Measurements from ENCODE around the gene SDF4.

DNA sequence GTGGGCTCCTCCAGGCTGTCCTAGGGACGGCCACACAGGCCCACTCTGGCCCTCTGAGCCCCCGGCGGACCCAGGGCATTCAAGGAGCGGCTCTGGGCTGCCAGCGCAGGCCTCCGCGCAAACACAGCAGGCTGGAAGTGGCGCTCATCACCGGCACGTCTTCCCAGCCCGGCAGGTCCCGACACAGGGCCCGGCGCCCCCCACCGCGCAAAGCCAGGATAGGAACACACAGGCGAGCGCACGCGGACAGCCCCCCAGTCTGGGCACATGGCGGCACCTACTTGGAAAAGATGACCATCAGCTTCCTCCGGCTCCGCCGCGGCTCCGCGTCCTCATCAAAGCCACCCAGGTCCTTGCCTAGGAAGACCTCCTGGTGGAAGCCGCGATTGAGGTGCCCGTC is 3.6 kb downstream of the SDF4 start:
- TF ChIP-seq CTCF (IDR thresholded peaks at IDR 0.05; ENCODE audit: borderline replicate concordance, extremely low read depth, low read length, poor library complexity, severe bottlenecking): no peak
- TF ChIP-seq EZH2 (IDR thresholded peaks at IDR 0.05; ENCODE audit: borderline replicate concordance, low read depth, low read length, severe bottlenecking): no peak

Data from DND-41 (cell line).